HepG2 (cell line): ENCODE measurements around the gene NOL4L. TPM values are rescaled to one million over a fixed set of nuclear protein-coding genes. Genes with fewer than 3 reads are reported as not detected.

Source experiments
- CBX2 ChIP-seq, 2 experiments: fragments of 200-600 bp in 1 of 2; sonication (generic); formaldehyde crosslinking in 1 of 2; IDR thresholded peaks; 2 replicates each; pipeline versions ENCODE4 v1.7.0 to v1.8.1; 2018 to 2022; ENCODE audit warnings: low read depth in 2 of 2, low read length in 1 of 2, mild to moderate bottlenecking in 1 of 2, missing genetic modification reagents in 1 of 2
- FOXC1 ChIP-seq: sonication (generic); formaldehyde crosslinking; IDR thresholded peaks from 2 replicates; pipeline ENCODE4 v1.8.0; 2022; ENCODE audit warnings: mild to moderate bottlenecking, missing genetic modification reagents, borderline replicate concordance
- HNRNPL ChIP-seq: fragments of 200-400 bp; formaldehyde crosslinking; IDR thresholded peaks from 2 replicates; pipeline ENCODE4 v1.6.1; 2017; ENCODE audit warnings: mild to moderate bottlenecking, low read depth, low read length
- JUND ChIP-seq: sonication (generic); formaldehyde crosslinking; IDR thresholded peaks from 2 replicates; pipeline ENCODE4 v1.8.0; 2022; ENCODE audit warnings: mild to moderate bottlenecking, missing genetic modification reagents
- KDM5B ChIP-seq: sonication (generic); formaldehyde crosslinking; IDR thresholded peaks from 2 replicates; pipeline ENCODE4 v1.4.0; 2020; ENCODE audit warnings: missing genetic modification reagents, mild to moderate bottlenecking, borderline replicate concordance
- MAZ ChIP-seq, 2 experiments: sonication (generic) in 1 of 2; formaldehyde crosslinking in 1 of 2; IDR thresholded peaks; 2 replicates each; pipeline versions ENCODE4 v1.5.0 to v1.6.1; 2012 to 2020; ENCODE audit warnings: low read depth in 2 of 2, mild to moderate bottlenecking in 2 of 2, borderline replicate concordance in 1 of 2, improper control_type of control experiment in 1 of 2, low read length in 1 of 2, missing genetic modification reagents in 1 of 2, moderate library complexity in 1 of 2
- REXO4 ChIP-seq: sonication (generic); formaldehyde crosslinking; IDR thresholded peaks from 2 replicates; pipeline ENCODE4 v1.8.0; 2022; ENCODE audit warnings: missing genetic modification reagents, mild to moderate bottlenecking, borderline replicate concordance
- ZBTB42 ChIP-seq: sonication (generic); formaldehyde crosslinking; IDR thresholded peaks from 2 replicates; pipeline ENCODE4 v1.5.0; 2020; ENCODE audit warnings: mild to moderate bottlenecking, missing genetic modification reagents
- ZFP37 ChIP-seq: sonication (generic); formaldehyde crosslinking; IDR thresholded peaks from 2 replicates; pipeline ENCODE4 v1.4.0; 2020; ENCODE audit warnings: missing genetic modification reagents, borderline replicate concordance
- ZFY ChIP-seq: sonication (generic); formaldehyde crosslinking; IDR thresholded peaks from 2 replicates; pipeline ENCODE4 v1.4.0; 2020; ENCODE audit warnings: missing genetic modification reagents
- ZNF12 ChIP-seq: sonication (generic); formaldehyde crosslinking; IDR thresholded peaks from 2 replicates; pipeline ENCODE4 v1.5.0; 2020; ENCODE audit warnings: missing genetic modification reagents
- ZNF160 ChIP-seq: sonication (generic); formaldehyde crosslinking; IDR thresholded peaks from 2 replicates; pipeline ENCODE4 v1.8.0; 2022; ENCODE audit warnings: mild to moderate bottlenecking, inconsistent platforms, missing genetic modification reagents
- ZNF18 ChIP-seq: sonication (generic); formaldehyde crosslinking; IDR thresholded peaks from 2 replicates; pipeline ENCODE4 v1.8.0; 2022; ENCODE audit warnings: mild to moderate bottlenecking, missing genetic modification reagents; ENCODE audit not compliant: insufficient replicate concordance
- ZNF230 ChIP-seq: sonication (generic); formaldehyde crosslinking; IDR thresholded peaks from 2 replicates; pipeline ENCODE4 v1.4.0; 2020; ENCODE audit warnings: mild to moderate bottlenecking, missing genetic modification reagents
- ZNF337 ChIP-seq: sonication (generic); formaldehyde crosslinking; IDR thresholded peaks from 2 replicates; pipeline ENCODE4 v1.5.1; 2020; ENCODE audit warnings: missing genetic modification reagents, low read depth, mild to moderate bottlenecking, borderline replicate concordance
- ZNF414 ChIP-seq: sonication (generic); formaldehyde crosslinking; IDR thresholded peaks from 2 replicates; pipeline ENCODE4 v1.5.0; 2020; ENCODE audit warnings: missing genetic modification reagents
- ZNF713 ChIP-seq: sonication (generic); formaldehyde crosslinking; IDR thresholded peaks from 2 replicates; pipeline ENCODE4 v1.4.0; 2020; ENCODE audit warnings: mild to moderate bottlenecking, missing genetic modification reagents
- polyA plus RNA-seq, 8 experiments: library from polyadenylated mRNA; depleted of rRNA in 3 of 8; stranded (reverse) in 7 of 8; unstranded in 1 of 8; fragments of >200 nt; fragmentation: Illumina TruSeq in 4 of 8; extraction: Trizol in 4 of 8; gene quantifications; 2 replicates each; pipeline versions ENCODE4 v1.2.1 to v1.2.3, GENCODE V29; 2011 to 2016; ENCODE audit warnings: low read depth in 4 of 8, missing spikeins in 1 of 8, mixed read lengths in 1 of 8; ENCODE audit not compliant: insufficient read depth in 1 of 8
- total RNA-seq, 5 experiments: library from RNA; depleted of rRNA; stranded (reverse); fragments of >200 nt; fragmentation: Illumina TruSeq; extraction: Trizol; gene quantifications; 2 replicates each; pipeline ENCODE4 v1.2.3, GENCODE V29; 2016; ENCODE audit warnings: low read depth in 1 of 5
- TF ChIP-seq, protein P1 (sequence below): sonication (generic); formaldehyde crosslinking; IDR thresholded peaks from 2 replicates; pipeline ENCODE4 v1.8.1; 2022; ENCODE audit warnings: low read depth, mild to moderate bottlenecking, missing genetic modification reagents
- TF ChIP-seq, protein P2 (sequence below): sonication (generic); formaldehyde crosslinking; IDR thresholded peaks from 2 replicates; pipeline ENCODE4 v1.8.1; 2023; ENCODE audit warnings: mild to moderate bottlenecking, moderate library complexity, missing genetic modification reagents

NOL4L gene
- total and polyA plus RNA-seq, 2 of the 13 experiments (the other 11 are each of a cell fraction or from before 2014, with no cell fraction given): 16.6 to 35.4 TPM

DNA sequence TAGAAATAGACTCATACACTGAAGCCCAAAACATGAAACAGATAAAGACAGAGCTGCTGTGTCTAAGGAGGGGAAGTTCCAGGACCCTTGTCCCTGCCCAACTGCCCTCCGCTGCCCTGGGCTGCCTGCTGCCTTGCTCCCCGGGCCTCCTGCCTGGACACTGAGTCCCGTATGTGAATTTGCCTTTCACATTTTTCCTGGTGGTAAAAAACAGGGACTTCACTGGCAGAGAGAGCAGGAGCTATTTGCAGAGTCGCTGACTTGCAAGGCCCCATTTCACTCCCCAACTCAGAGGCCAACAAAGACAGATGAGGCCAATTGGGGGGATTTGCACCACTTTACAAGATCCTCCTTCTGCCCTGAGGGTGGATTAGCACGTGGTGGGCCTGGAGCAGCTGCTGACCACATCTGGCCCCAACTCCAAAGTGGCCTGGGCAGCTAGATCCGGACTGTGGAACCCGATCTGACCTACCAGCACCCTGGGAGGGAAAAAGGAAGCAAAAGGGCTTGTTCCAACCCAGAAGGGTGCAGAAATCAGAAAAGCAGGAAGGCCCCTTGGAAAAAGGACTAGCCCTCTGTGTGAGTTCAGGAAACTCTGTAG, 61.4 kb downstream of the NOL4L start (continued):
- TF ChIP-seq ZNF18 (CRISPR knock-in tag) (no peak), ZNF230 (CRISPR knock-in tag) (peak; percentile 35; the same call in 1 of the 2 replicates), KDM5B (CRISPR knock-in tag) (0 out of 2 replicates have a peak, but pooled peaks have one; percentile 12), FOXC1 (CRISPR knock-in tag) (0 out of 2 replicates have a peak, but pooled peaks have one; percentile 12), ZFY (CRISPR knock-in tag) (peak; percentile 0; the same call in 1 of the 2 replicates), JUND (CRISPR knock-in tag) (no peak), ZNF160 (CRISPR knock-in tag) (peak; percentile 52; the same call in 1 of the 2 replicates), HNRNPL (no peak), ZNF12 (CRISPR knock-in tag) (no peak), ZBTB42 (0 out of 2 replicates have a peak, but pooled peaks have one; percentile 36), MAZ (IDR thresholded peaks at IDR 0.05; ENCODE audit: borderline replicate concordance, low read depth, low read length) (no peak), MAZ (CRISPR knock-in tag; IDR thresholded peaks at IDR 0.05; ENCODE audit: low read depth) (no peak), ZNF337 (CRISPR knock-in tag) (0 out of 2 replicates have a peak, but pooled peaks have one; percentile 3), ZNF713 (CRISPR knock-in tag) (peak; percentile 36; the same call in 1 of the 2 replicates), CBX2 (IDR thresholded peaks at IDR 0.05; ENCODE audit: low read depth, low read length) (no peak), CBX2 (CRISPR knock-in tag; IDR thresholded peaks at IDR 0.05; ENCODE audit: low read depth) (no peak), ZNF414 (CRISPR knock-in tag) (no peak), ZFP37 (CRISPR knock-in tag) (0 out of 2 replicates have a peak, but pooled peaks have one; percentile 6), REXO4 (CRISPR knock-in tag) (peak; percentile 32; the same call in 1 of the 2 replicates)
- TF ChIP-seq, protein P1, sequence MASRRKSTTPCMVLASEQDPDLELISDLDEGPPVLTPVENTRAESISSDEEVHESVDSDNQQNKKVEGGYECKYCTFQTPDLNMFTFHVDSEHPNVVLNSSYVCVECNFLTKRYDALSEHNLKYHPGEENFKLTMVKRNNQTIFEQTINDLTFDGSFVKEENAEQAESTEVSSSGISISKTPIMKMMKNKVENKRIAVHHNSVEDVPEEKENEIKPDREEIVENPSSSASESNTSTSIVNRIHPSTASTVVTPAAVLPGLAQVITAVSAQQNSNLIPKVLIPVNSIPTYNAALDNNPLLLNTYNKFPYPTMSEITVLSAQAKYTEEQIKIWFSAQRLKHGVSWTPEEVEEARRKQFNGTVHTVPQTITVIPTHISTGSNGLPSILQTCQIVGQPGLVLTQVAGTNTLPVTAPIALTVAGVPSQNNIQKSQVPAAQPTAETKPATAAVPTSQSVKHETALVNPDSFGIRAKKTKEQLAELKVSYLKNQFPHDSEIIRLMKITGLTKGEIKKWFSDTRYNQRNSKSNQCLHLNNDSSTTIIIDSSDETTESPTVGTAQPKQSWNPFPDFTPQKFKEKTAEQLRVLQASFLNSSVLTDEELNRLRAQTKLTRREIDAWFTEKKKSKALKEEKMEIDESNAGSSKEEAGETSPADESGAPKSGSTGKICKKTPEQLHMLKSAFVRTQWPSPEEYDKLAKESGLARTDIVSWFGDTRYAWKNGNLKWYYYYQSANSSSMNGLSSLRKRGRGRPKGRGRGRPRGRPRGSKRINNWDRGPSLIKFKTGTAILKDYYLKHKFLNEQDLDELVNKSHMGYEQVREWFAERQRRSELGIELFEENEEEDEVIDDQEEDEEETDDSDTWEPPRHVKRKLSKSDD (CRISPR knock-in tag): 0 out of 2 replicates have a peak, but pooled peaks have one; percentile 60
- TF ChIP-seq, protein P2, sequence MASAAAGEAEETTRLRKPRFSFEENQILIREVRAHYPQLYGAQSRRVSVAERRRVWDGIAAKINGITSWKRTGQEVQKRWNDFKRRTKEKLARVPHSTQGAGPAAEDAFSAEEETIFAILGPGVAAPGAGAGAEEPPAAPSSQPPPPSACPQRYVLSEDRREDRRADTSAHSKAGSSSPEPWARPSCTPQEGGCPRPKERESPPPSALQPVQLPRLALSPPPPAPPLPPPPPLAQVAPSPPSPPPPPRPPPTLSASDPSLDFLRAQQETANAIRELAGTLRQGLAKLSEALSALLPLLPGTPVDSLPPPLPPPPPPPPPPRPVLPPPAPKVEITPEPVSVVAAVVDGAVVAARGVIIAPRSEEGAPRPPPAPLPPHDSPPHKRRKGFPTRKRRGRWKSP (CRISPR knock-in tag): 0 out of 2 replicates have a peak, but pooled peaks have one; percentile 16
